GM19397 (cell line): ENCODE results near the gene TUBA3E.
"Not testable (repeated sequence)": the region's sequence is repeated elsewhere in the genome, so short reads cannot be mapped to it uniquely, and the experiment has no call there.

Source experiments
- ATAC-seq: cut with Tn5 transposase; IDR thresholded peaks from one replicate; pipeline ENCODE4 v1.9.1; 2021; ENCODE audit warnings: mild to moderate bottlenecking, moderate library complexity; ENCODE audit not compliant: unreplicated experiment

TUBA3E gene

DNA sequence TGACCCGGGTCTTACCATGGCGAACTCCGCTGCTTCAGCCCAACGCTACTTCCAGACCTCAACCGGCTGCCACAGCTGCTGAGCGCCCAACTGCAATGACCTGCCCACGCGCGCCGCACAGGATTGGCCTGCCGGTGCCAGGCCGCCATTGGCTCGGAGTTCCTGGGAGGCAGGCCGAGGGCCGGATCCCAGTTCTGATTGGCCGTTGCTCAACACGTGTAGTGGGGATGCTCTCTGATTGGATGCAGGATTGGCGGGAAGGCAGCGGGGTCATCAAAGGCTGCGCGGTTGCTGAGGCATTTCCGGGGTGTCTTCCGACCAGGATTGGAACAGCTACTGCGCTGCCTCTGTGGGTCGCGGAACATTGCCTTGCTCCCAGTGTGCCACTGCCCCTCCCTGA, at the start of gene TUBA3E:
Gene TUBA3E (minus strand): TSS at position 97 of the 400 bp plus-strand sequence. CDS start 79 bp downstream, at position 18.
- no peak for ATAC-seq

DNA sequence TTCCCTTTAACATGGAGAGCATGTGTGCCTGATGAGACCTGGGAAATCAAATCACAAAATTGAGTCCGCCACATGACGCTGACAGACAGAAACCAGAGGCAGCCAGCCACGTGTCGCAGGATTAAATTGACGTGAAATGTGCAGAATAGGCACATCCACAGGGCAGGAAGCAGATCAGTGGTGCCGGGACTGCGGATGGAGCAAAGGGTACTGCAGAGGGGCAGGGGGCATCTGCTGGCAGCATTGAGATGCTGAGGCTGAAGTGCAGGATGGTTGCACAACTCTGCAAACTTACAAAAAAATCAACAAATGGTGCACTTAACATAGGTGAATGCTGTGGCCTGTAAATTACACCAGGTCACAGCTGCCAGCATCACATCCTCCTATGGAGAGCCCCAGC, 48.2 kb upstream of the TUBA3E start:
- ATAC-seq: no peak

DNA sequence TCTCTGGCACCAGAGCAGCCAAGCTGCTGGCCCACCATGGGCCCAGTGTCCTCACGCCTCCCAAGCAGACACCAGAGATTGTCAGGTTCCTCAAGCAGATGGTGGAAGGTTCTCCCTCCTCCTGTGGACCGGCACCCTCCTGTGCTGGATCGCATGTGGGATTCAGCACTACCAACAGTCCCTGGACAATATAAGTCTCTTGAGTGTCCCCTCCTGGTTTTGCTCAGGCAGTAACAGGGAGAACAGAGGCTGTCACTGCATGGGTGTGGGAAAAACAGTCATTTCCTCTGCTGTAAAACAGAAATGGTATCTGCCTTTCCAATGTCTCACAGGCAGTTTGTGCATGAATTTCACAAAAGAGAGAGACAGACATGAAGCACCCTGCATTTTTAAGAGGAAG, 47.7 kb upstream of the TUBA3E start:
- ATAC-seq: no peak

DNA sequence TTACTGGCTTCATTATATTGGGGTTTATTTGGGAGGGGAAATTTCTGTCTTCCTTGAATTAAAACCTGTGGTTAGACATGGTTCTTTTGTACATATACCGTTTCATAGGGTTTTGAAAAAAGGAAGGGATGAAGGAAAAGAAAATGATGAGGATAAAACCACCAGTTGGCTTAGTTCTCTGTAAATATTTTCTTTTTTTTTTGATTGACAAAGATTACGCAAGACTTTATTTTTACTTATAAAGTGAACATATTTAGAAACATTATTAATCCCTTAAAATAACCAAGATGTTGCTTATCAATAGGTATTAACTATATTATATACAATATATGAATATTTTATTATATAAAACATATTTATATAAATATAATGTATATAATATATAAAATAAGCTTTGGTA, 45.1 kb upstream of the TUBA3E start:
- ATAC-seq: no peak

DNA sequence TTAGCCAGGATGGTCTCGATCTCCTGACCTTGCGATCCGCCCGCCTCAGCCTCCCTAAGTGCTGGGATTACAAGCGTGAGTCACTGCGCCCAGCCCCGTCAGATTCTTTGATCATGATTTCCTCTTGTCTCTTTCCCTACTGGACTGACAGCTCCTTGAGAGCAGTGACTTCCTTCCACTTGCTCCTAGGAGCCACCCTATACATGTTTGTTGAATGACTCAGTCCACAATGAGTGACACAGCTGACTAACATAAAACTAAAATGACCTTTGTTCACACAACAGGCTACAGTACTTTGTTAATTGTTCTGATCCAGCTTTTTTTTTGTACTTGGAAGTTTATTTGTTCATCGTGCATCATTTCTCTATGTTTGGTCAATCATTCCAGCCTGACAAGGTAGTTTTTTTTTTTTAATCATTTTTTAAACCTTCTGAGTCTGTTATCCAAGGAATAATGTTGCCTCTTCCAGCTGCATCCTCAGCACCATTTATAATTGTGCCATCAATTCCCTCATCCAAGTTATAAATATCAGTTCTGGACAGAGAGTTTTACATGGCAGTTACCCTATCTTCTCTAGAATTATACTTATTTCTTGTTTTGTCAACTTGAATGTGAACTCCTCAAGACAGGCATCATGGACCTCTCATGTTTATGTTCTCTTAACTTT, 42.9 kb upstream of the TUBA3E start:
- ATAC-seq: no peak

DNA sequence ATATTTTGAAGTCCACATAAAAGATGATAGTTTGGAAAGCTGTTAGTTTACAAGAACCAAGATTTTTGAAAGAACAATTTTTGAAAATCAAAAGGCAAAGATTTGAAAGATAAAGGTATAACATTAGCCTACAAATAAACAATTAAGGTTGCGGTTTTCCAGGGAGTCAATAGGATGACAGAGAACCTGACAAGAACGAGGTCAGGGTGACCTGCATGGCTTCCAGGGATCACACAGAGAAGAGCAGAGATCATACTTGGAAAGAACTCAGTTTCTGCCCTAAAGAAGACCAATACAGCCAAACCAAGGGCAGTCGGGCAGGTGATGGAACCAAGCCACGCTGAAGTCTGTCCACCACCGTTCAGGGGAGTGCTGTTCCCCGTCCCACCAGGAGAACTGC, 41.3 kb upstream of the TUBA3E start:
- ATAC-seq: not testable (repeated sequence)

DNA sequence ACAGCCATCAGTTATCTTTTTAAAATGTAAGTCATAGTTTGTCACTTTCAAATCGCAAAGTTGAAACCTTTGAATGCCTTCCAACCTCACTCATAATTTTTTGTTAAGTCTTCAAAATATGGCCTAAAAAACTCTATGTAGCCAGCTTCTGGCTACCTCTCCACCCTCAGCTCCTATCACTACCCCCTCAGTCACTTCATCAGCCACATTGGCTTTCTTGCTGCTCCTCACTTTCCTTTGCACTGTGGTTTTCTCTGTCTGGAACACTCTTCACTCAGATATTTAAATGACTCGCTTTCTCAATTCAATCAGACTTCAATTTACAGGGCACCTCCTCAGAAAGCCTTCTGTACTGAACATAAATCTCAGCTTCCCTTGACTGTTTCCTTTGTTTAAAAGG, 34.8 kb upstream of the TUBA3E start:
- not testable (repeated sequence) for ATAC-seq

DNA sequence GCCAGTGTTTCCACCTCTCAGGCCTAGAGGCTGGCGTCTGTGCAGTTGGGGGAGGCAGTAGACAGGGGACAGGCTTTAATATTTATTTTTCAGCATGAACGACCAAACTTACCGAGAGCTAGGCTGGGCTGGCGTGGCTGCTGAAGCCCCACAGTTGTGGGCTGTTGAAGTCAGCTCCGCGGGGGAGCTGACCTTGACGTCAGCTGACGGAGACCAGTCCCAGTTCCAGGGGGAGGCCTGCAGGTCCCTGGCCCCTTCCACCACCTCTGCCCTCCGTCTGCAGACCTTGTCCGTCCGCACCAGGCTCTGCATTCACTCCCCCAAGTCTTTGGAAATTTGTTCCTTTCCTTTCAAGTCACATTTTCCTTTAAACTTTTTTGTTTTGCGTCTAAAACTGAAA, 33.4 kb upstream of the TUBA3E start:
- no peak for ATAC-seq

DNA sequence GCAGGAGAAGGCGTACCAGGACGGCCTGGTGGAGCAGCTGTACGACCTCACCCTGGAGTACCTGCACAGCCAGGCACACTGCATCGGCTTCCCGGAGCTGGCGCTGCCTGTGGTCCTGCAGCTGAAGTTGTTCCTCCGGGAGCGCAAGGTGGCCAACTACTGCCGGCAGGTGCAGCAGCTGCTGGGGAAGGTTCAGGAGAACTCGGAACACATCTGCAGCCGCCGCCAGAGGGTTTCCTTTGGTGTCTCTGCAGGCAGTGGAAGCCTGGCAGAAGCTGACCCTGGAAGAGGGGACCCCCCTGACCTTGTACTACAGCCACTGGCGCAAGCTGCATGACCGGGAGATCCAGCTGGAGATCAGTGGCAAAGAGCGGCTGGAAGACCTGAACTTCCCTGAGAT, 32.7 kb upstream of the TUBA3E start:
- ATAC-seq: not testable (repeated sequence)

DNA sequence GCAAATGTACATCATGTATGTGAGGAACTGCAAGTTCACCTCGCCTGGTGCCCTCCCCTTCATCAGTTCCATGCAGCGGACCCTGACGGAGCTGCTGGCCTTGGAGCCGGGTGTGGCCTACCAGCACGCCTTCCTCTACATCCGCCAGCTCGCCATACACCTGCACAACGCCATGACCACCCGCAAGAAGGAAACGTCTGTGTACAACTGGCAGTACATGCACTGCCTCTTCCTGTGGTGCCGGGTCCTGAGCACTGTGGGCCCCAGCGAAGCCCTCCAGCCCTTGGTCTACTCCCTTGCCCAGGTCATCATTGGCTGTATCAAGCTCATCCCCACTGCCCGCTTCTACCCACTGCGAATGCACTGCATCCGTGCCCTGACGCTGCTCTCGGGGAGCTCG, 32.1 kb upstream of the TUBA3E start:
- ATAC-seq: not testable (repeated sequence)

DNA sequence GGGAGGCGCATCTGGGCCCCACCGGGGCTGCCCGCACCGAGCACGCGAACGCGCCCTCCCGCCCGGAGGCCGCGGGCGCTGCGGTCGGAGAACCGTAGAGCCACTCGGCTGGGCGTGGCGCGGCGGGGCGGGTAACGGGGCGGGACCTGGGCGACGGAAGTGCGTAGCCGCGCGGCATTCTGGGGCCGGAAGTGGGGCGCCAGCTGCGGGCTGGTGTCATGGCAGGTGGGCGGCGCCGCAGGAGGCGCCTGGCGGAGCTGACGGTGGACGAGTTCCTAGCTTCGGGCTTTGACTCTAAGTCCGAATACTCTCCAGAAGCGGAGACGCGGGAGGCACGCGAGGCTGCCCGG, 30.9 kb upstream of the TUBA3E start:
- peak; percentile 100 for ATAC-seq

DNA sequence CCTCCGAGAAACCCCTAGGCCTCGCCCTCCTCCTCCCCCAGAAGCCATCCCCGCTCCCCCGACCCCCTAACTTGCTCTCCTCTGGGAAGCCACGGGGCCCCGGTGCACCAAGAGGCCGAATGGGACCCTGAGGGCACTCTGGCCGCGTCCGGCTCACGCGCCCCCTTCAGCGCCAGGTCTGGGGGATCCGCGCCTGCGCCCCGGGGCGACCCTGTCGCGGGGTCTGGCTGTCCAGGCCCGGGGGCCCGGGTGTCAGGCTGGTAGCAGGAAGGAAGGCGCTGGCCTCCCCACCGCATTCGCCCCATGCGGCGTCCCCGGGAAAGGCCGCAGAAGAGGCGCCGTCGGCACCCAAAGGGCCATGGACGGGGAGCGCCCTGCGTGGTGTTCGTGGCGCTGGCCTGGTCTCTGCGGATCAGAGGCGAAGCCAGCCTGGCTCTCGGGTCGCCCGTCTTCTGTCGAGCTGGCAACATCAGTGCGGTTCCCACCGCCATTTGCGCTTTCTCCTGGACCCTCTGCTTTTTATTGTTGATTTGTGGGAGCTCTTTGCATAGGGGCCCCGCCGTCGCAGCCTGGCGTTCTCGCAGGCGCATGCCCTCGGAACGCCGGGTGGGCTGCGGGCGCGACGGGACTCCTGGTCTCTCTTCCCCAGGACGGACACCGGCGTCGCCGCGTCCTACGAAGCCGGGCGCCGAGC, 30.4 kb upstream of the TUBA3E start:
- not testable (repeated sequence) for ATAC-seq

DNA sequence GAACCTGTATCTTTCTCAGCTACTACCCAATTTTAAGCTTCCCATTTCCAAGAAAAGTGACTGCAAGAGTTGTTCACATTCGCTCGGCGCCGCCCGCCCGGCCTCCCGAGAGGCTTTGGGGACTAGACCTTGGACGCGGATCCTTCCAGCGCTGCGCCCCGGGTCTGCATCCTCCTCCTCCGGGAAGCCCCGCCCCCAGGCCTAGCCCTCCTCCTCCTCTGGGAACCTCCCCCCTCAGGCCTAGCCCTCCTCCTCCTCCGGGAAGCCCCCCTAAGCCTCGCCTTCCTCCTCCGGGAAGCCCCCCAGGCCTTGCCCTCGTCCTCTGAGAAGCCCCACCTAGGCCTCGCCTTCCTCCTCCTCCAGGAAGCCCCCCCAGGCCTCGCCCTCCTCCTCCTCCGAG, 29.8 kb upstream of the TUBA3E start:
- ATAC-seq: not testable (repeated sequence)

DNA sequence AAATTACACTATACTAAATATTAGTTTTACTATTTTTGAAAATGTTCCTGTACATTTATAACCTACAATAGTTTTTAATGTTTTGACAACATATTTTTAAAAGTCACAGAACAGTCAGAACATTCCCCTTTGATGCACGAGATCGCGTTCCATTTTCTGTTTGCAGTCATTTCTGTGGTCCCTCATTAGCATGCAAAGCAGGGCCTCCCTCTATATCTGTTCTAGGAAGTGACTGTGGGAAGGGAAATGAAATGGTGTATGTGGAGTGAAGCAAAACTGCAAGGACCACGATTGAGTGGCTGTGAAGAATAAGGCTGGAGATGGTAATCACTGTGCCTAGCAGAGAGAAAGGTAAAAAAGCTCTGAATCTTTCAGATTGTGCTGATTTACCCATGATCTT, 24.3 kb upstream of the TUBA3E start:
- peak; percentile 71 for ATAC-seq

DNA sequence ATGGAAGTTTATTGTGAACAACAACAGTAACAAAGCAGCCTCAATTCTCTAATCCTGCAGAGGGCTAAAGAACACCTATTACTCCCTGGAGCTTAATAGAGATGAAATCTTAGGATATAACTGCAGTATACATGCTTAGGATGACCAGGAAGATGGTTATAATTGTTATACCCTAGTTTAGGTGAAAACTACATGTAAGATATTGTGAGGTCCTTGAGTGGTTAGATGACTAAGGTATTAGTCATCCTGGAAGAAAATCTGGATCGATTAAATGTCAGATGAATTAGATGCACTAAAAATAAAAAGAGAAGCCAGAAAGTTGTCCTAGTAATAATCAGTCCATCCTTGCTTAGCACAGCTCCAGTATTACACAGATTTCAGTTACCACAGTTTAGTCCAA, 22.3 kb upstream of the TUBA3E start:
- ATAC-seq: not testable (repeated sequence)

DNA sequence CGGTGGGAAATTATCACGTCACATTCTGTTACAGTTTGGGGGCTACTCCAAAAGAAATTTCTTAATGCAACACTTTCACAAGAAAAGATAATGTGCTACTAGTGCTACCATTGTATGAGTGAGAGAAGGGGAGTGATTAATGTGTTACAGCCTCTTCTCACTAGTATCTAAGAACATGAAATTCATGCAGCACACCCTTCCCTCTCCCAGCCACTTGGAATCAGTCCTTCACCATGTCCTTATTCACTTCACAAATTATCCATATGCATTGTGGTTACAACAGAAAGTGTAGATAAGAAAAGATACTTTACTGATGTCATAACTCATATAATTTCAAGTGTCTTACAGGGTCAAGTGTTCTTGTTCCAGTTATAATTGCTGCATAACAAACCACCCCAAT, 20.9 kb upstream of the TUBA3E start:
- ATAC-seq: not testable (repeated sequence)

DNA sequence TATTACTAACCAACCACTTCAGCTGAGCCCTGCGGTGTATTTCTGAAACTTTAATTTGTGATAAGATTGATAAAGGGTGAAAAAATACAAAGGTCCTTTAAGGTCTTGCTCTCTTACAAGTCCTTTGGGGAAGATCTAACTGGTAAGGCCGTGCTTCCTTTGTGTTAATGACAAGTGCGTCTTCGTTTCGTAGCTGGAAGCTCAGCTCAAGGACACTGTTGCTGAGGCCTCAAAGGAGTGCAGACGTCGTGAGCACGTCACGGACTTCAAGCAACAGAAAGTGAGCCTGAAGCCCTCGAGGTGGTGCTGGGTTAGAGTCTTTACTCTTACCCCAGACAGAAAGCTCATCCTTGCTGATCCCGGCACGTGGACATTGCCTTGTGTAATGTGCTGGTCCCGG, 8.8 kb upstream of the TUBA3E start:
- ATAC-seq: not testable (repeated sequence)

DNA sequence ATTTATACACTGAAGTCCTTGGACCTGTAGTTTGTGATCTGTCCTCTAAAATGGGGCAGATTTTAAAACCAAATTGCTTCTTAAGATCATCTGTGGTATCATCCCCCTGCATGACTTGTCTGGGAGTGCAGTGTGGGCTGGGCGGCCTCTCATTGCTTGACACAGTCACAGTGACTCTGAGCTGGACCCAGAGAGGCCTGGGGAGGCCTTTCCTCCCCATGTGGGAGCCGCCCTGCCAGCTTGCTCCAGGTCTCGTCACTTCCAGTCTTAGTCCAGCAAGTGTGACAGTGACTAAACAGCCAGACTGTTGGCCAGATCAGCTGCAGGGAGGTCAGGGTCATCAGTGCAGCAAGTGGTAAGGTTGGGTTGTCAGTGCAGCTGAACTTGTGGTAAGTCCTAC, 4.9 kb upstream of the TUBA3E start:
- ATAC-seq: not testable (repeated sequence)

DNA sequence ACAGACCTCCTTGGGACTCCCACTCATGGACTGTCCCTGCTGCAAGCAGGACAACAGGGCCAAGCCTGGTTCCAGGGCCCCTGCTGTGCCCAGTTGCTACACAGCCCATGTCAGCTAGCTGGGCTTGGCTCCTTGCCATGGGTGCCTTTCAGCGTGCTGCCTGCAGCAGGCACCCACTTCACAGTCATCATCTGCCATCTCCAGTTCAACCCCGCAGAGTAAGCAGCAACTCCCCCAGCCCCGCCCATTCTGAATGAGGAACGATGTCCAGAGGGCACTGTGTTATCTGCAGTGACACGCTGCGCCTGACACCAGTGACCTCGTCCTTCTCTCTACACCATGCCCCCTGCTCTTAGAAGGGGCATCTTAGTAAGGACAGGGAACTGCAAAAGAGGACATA, 4.3 kb upstream of the TUBA3E start:
- not testable (repeated sequence) for ATAC-seq

DNA sequence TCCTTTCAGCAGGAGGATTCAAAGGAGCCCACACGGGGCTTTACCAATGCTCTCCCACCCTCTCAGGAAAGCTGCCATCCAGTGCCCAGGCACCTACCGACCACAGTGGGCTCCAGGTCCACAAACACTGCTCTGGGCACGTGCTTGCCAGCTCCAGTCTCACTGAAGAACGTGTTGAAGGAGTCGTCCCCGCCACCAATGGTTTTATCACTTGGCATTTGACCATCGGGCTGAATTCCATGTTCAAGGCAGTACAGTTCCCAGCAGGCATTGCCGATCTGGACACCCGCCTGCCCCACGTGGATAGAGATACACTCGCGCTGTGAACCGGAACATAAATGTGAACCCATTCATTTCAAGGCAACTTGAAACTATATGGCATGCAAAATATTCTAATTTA, 2.2 kb downstream of the TUBA3E start:
- ATAC-seq: not testable (repeated sequence)

DNA sequence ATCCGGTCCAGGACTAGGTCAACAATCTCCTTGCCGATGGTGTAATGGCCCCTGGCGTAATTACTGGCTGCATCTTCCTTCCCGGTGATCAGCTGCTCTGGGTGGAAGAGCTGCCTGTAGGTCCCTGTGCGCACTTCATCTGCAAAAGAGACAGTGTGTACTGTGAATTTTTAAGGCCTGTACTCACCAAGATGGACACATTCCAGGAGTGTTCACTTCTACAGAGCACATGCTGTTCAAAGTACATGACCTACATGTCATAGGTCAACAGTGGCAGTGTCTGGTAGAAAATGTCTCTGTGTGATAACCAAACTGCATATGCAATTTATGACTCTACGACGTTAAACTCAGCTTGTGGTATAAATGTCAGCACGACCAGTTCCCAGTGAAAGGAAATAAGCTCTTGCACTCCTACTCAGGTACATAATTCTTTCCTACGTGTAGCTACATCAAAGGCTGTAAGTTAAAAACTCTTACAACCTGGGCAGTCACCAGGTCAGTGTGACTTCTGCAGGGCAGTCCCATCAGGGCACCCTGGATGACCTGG, 3.1 kb downstream of the TUBA3E start:
- not testable (repeated sequence) for ATAC-seq

DNA sequence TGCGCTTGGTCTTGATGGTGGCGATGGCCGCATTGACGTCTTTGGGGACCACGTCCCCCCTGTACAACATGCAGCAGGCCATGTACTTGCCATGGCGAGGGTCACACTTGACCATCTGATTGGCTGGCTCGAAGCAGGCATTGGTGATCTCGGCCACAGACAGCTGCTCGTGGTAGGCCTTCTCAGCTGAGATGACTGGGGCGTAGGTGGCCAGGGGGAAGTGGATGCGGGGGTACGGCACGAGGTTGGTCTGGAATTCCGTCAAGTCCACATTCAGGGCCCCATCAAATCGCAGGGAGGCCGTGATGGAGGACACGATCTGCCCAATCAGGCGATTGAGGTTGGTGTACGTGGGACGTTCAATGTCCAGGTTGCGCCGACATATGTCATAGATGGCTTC, 4.4 kb downstream of the TUBA3E start:
- ATAC-seq: not testable (repeated sequence)
